Gastrocnemius medialis (tissue), 4 donors: ENCODE measurements around the gene SPINT1.

Source experiments
- POLR2A ChIP-seq, 2 donors: fragments of 450-650 bp; IDR thresholded peaks; one replicate each; pipeline ENCODE4 v1.6.1; 2017; ENCODE audit warnings: antibody characterized with exemption in 2 of 2, mild to moderate bottlenecking in 2 of 2, moderate library complexity in 2 of 2
- TF ChIP-seq, protein P1 (sequence below), 5 experiments: fragments of 450-650 bp in 3 of 5; fragments of 200-600 bp in 2 of 5; sonication (generic) in 2 of 5; IDR thresholded peaks in 4 of 5; conservative IDR thresholded peaks in 1 of 5; 1 replicate in 4 of 5; 2 replicates in 1 of 5; pipeline ENCODE4 v1.5.1; 2016 to 2019; ENCODE audit warnings: antibody characterized with exemption in 5 of 5, mild to moderate bottlenecking in 3 of 5, moderate library complexity in 3 of 5

DNA sequence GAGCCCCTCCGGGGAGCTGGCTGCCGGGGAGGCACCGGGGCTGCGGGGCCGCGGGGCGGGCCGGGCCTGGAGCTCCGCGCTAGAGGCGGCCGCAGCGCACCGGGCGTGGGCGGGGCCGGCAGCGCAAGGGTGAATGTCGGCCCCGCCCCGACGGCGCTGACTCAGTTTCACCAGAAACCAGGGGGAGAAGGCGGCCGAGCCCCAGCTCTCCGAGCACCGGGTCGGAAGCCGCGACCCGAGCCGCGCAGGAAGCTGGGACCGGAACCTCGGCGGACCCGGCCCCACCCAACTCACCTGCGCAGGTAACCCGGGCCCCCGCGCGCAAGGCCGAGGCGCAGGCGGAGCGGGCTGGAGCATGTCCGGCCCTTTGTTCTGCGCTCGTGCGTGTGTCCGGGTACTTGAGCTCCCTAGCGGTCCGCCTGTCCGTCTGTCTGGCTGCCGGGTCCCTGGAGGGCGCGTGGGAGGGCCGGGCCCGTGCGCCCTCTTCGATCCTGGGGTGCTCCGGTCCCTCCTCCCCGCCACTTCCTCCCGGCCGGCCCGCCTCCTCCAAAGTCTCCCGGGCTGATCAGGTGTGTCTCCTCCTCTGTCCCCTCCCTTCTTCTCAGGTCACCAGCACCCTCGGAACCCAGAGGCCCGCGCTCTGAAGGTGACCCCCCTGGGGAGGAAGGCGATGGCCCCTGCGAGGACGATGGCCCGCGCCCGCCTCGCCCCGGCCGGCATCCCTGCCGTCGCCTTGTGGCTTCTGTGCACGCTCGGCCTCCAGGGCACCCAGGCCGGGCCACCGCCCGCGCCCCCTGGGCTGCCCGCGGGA lies at the start of gene SPINT1:
- TF ChIP-seq, protein P1, sequence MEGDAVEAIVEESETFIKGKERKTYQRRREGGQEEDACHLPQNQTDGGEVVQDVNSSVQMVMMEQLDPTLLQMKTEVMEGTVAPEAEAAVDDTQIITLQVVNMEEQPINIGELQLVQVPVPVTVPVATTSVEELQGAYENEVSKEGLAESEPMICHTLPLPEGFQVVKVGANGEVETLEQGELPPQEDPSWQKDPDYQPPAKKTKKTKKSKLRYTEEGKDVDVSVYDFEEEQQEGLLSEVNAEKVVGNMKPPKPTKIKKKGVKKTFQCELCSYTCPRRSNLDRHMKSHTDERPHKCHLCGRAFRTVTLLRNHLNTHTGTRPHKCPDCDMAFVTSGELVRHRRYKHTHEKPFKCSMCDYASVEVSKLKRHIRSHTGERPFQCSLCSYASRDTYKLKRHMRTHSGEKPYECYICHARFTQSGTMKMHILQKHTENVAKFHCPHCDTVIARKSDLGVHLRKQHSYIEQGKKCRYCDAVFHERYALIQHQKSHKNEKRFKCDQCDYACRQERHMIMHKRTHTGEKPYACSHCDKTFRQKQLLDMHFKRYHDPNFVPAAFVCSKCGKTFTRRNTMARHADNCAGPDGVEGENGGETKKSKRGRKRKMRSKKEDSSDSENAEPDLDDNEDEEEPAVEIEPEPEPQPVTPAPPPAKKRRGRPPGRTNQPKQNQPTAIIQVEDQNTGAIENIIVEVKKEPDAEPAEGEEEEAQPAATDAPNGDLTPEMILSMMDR (IDR thresholded peaks at IDR 0.05 in 4 of 5, conservative IDR thresholded peaks at IDR 0.05 in 1 of 5), result no peak
- TF ChIP-seq POLR2A (IDR thresholded peaks at IDR 0.05), result no peak
